ENCODE data around the gene RBM5. TPM values are rescaled to one million over a fixed set of nuclear protein-coding genes. Genes with fewer than 3 reads are reported as not detected.

RBM5 gene
- total RNA-seq, 1 donor from 2014 or later, result 124 TPM

- H3K9me3 Mint-ChIP-seq (ENCODE audit: unreplicated experiment), result no peaks in the 10 kb centered on the region
- H3K27me3 Mint-ChIP-seq (ENCODE audit: low read depth, unreplicated experiment), result peaks cover 9% of the 10 kb centered on the region
- Histone ChIP-seq H3K79me2 (ENCODE audit: insufficient read depth, low read length) (no peaks in the 10 kb centered on the region), H3K9ac (ENCODE audit: low read length) (no peak overlapping the region), H3K27me3 (ENCODE audit: insufficient read depth, low read length) (no peaks in the 10 kb centered on the region), H3K9me3 (ENCODE audit: insufficient read depth, low read depth, low read length) (no peaks in the 10 kb centered on the region), H3K4me2 (ENCODE audit: low read length) (no peak overlapping the region), H4K20me1 (ENCODE audit: insufficient read depth, low read length) (peaks cover 4% of the 10 kb centered on the region), H3K4me3 (ENCODE audit: insufficient read depth, low read depth, low read length) (no peak overlapping the region), H3K36me3 (ENCODE audit: insufficient read depth, low read length) (no peaks in the 10 kb centered on the region), H2AFZ (ENCODE audit: low read depth, low read length) (no peak overlapping the region), H3K27ac (ENCODE audit: low read depth, low read length) (no peak overlapping the region), H3K4me1 (ENCODE audit: insufficient read depth, low read length) (peaks cover 58% of the 10 kb centered on the region)
- FAIRE-seq, result no peak
- DNase-seq (ENCODE audit: low read depth), result no peak
- no peak overlapping the region for H3K4me3 Mint-ChIP-seq (ENCODE audit: unreplicated experiment)
- peaks cover 2% of the 10 kb centered on the region for H3K36me3 Mint-ChIP-seq (ENCODE audit: low read depth, unreplicated experiment)
- H3K27ac Mint-ChIP-seq (ENCODE audit: unreplicated experiment), result no peak overlapping the region
- TF ChIP-seq CTCF (IDR thresholded peaks at IDR 0.05; ENCODE audit: insufficient read depth, low read depth, low read length) (no peak), EZH2 (IDR thresholded peaks at IDR 0.05; ENCODE audit: insufficient read depth, low read length) (no peak)
- H3K4me1 Mint-ChIP-seq (ENCODE audit: low read depth, unreplicated experiment), result peaks cover 8% of the 10 kb centered on the region
Observed at GRCh38 chr3:50168388-50168787, 79.7 kb downstream of the RBM5 start.

Other genes with a start within 250 kb of the RBM5 start
- gene TRAIP, start 232.4 kb upstream of the RBM5 start, total RNA-seq, result 3.2 and 3.4 TPM in 2 replicates
- gene CAMKV, start 219.0 kb upstream of the RBM5 start, total RNA-seq, result 0.22 and 0.45 TPM in 2 replicates
- gene MST1R, start 185.0 kb upstream of the RBM5 start, total RNA-seq, result 0.46 and 0.57 TPM in 2 replicates
- gene MON1A, start 159.1 kb upstream of the RBM5 start, total RNA-seq, result 12.4 and 15.2 TPM in 2 replicates
- gene RBM6, start 148.8 kb upstream of the RBM5 start, total RNA-seq, result 49.0 and 53.9 TPM in 2 replicates
- 5.1 and 6.6 TPM in 2 replicates for gene SEMA3F, start 66.4 kb downstream of the RBM5 start, total RNA-seq
- not detected in 2 replicates for gene GNAT1, start 102.7 kb downstream of the RBM5 start, total RNA-seq
- gene SLC38A3, start 116.4 kb downstream of the RBM5 start, total RNA-seq, result 0.68 and 1.9 TPM in 2 replicates
- gene GNAI2, start 147.3 kb downstream of the RBM5 start, total RNA-seq, result 380 and 381 TPM in 2 replicates
- gene SEMA3B, start 180.2 kb downstream of the RBM5 start, total RNA-seq, result 4.9 and 5.9 TPM in 2 replicates
- 0.30 TPM in 1 of 2 replicates, not detected in the other for gene LSMEM2, start 190.2 kb downstream of the RBM5 start, total RNA-seq
- 59.2 and 66.8 TPM in 2 replicates for gene IFRD2, start 203.5 kb downstream of the RBM5 start, total RNA-seq
- gene HYAL3, start 210.5 kb downstream of the RBM5 start, total RNA-seq, result 6.3 and 6.9 TPM in 2 replicates
- 6.3 and 7.0 TPM in 2 replicates for gene NAA80, start 210.5 kb downstream of the RBM5 start, total RNA-seq
- gene HYAL1, start 214.7 kb downstream of the RBM5 start, total RNA-seq, result 0.27 and 0.46 TPM in 2 replicates
- gene HYAL2, start 233.8 kb downstream of the RBM5 start, total RNA-seq, result 42.9 and 45.8 TPM in 2 replicates
- gene TUSC2, start 239.3 kb downstream of the RBM5 start, total RNA-seq, result 39.5 and 41.4 TPM in 2 replicates